Measurements from ENCODE around the gene KCNMB2. TPM values are rescaled to one million over a fixed set of nuclear protein-coding genes. Genes with fewer than 3 reads are reported as not detected.

KCNMB2 gene
- total RNA-seq, 2 donors from 2014 or later: not detected

DNA sequence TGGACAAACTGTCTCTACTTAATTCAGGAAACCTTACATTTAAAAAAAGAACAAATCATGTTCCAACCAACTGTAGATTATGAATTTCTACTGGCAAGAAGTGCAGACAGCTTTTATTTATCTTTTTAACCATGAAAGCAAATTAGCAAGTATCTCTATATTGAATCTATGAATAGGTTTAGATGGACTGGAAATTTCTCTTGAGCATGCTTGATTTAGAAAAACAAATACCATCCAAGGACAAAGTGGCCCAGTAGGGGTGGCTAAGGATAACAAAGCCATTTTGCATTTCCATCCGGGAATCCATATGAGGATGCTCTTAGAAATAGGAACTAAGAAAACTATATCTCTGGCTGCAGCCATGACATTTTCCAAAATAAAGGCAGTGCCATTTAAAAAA lies 150.6 kb downstream of the KCNMB2 start:
- Mint-ChIP-seq H3K4me3 (no peak overlapping the region), H3K27ac (no peak overlapping the region), H3K27me3 (ENCODE audit: insufficient read depth) (no peaks in the 10 kb centered on the region), H3K36me3 (ENCODE audit: low read depth) (no peaks in the 10 kb centered on the region), H3K9me3 (peaks cover 4% of the 10 kb centered on the region), H3K4me1 (no peaks in the 10 kb centered on the region)
- DNase-seq: no peak
- Histone ChIP-seq H3K4me3 (ENCODE audit: low read length) (no peak overlapping the region), H3K36me3 (ENCODE audit: control insufficient read depth, insufficient read depth, low read length) (no peaks in the 10 kb centered on the region), H3K4me1 (ENCODE audit: control insufficient read depth, insufficient read depth, low read length) (no peaks in the 10 kb centered on the region), H3K9ac (ENCODE audit: extremely low read depth, low read length, poor library complexity, severe bottlenecking) (no peak overlapping the region), H3K27me3 (ENCODE audit: control insufficient read depth, insufficient read depth, low read length, poor library complexity, severe bottlenecking) (no peaks in the 10 kb centered on the region), H3K27ac (ENCODE audit: low read depth, low read length) (no peak overlapping the region), H3K9me3 (ENCODE audit: control insufficient read depth, low read length) (no peaks in the 10 kb centered on the region)
- 85 to 86% methylated on average over 1 of the region's 1 CpG for WGBS, 2 experiments (ENCODE audit: insufficient coverage in 1 of 2, insufficient read length in 1 of 2)
- TF ChIP-seq, protein P1, sequence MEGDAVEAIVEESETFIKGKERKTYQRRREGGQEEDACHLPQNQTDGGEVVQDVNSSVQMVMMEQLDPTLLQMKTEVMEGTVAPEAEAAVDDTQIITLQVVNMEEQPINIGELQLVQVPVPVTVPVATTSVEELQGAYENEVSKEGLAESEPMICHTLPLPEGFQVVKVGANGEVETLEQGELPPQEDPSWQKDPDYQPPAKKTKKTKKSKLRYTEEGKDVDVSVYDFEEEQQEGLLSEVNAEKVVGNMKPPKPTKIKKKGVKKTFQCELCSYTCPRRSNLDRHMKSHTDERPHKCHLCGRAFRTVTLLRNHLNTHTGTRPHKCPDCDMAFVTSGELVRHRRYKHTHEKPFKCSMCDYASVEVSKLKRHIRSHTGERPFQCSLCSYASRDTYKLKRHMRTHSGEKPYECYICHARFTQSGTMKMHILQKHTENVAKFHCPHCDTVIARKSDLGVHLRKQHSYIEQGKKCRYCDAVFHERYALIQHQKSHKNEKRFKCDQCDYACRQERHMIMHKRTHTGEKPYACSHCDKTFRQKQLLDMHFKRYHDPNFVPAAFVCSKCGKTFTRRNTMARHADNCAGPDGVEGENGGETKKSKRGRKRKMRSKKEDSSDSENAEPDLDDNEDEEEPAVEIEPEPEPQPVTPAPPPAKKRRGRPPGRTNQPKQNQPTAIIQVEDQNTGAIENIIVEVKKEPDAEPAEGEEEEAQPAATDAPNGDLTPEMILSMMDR (conservative IDR thresholded peaks at IDR 0.05): no peak

DNA sequence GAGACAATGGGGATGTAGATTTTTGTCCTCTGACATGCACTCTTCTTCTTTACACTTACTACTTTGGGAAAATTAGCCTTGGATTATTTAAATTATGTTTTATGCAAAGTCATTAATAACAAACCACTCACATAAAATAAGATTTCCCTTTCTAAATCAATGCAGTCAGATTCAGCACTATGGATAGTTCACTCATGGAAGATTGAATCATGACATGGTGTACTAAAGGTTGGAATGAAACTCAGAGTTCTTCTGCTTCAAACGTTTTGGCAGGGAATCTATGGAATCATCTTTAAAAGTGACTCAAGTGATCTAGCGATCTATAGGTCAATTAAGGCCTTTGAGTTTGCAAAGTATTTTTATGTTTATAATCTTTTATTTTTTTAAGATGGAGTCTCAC lies 154.3 kb downstream of the KCNMB2 start:
- H3K27ac Mint-ChIP-seq: no peak overlapping the region

DNA sequence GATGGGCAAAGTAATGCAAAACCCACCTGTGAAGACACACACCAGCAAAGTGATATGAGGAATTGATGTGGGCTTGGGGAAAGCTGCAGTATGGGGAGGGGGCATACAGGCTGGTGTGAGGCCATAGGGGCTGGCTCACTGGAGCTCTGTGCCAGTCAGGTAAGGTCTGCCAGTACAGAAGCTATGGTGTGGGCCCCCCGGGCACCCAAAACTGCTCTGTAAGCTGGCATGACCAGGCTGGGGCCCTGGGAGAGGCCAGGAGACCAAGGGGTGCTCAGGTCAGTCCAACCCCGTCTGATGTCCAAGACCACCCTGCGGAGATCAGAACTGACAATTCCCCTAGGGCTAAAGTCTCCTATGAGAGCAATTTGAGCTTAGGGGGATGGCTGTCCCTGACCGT lies 163.1 kb downstream of the KCNMB2 start:
- Histone ChIP-seq H3K4me1 (ENCODE audit: control insufficient read depth, insufficient read depth, low read length) (no peaks in the 10 kb centered on the region), H3K9ac (ENCODE audit: extremely low read depth, low read length, poor library complexity, severe bottlenecking) (no peak overlapping the region), H3K27ac (ENCODE audit: low read depth, low read length) (no peak overlapping the region), H3K4me3 (ENCODE audit: low read length) (no peak overlapping the region), H3K27me3 (ENCODE audit: control insufficient read depth, insufficient read depth, low read length, poor library complexity, severe bottlenecking) (no peaks in the 10 kb centered on the region), H3K36me3 (ENCODE audit: control insufficient read depth, insufficient read depth, low read length) (no peaks in the 10 kb centered on the region), H3K9me3 (ENCODE audit: control insufficient read depth, low read length) (peaks cover 4% of the 10 kb centered on the region)
- Mint-ChIP-seq H3K27me3 (ENCODE audit: insufficient read depth) (no peaks in the 10 kb centered on the region), H3K4me3 (no peak overlapping the region), H3K36me3 (ENCODE audit: low read depth) (peaks cover 2% of the 10 kb centered on the region), H3K9me3 (peaks cover 35% of the 10 kb centered on the region), H3K4me1 (no peaks in the 10 kb centered on the region), H3K27ac (no peak overlapping the region)
- TF ChIP-seq, protein P1 (conservative IDR thresholded peaks at IDR 0.05): no peak
- 90 to 100% methylated on average over 1 to 4 of the region's 4 CpGs for WGBS, 2 experiments (ENCODE audit: insufficient coverage in 1 of 2, insufficient read length in 1 of 2)
- no peak for DNase-seq

More for the DNA sequence above, 154.3 kb downstream of the KCNMB2 start:
- no peak overlapping the region for H3K4me3 Mint-ChIP-seq
- Histone ChIP-seq H3K4me1 (ENCODE audit: control insufficient read depth, insufficient read depth, low read length) (no peaks in the 10 kb centered on the region), H3K9me3 (ENCODE audit: control insufficient read depth, low read length) (peaks cover 4% of the 10 kb centered on the region), H3K27ac (ENCODE audit: low read depth, low read length) (no peak overlapping the region), H3K36me3 (ENCODE audit: control insufficient read depth, insufficient read depth, low read length) (no peaks in the 10 kb centered on the region), H3K27me3 (ENCODE audit: control insufficient read depth, insufficient read depth, low read length, poor library complexity, severe bottlenecking) (no peaks in the 10 kb centered on the region), H3K4me3 (ENCODE audit: low read length) (no peak overlapping the region), H3K9ac (ENCODE audit: extremely low read depth, low read length, poor library complexity, severe bottlenecking) (no peak overlapping the region)
- TF ChIP-seq, protein P1 (conservative IDR thresholded peaks at IDR 0.05): no peak
- no peaks in the 10 kb centered on the region for H3K27me3 Mint-ChIP-seq (ENCODE audit: insufficient read depth)
- H3K9me3 Mint-ChIP-seq: peaks cover 28% of the 10 kb centered on the region
- DNase-seq: no peak
- H3K4me1 Mint-ChIP-seq: no peaks in the 10 kb centered on the region
- WGBS, 2 experiments (ENCODE audit: insufficient coverage in 1 of 2, insufficient read length in 1 of 2): 33 to 61% methylated on average over 1 to 2 of the region's 2 CpGs
- no peaks in the 10 kb centered on the region for H3K36me3 Mint-ChIP-seq (ENCODE audit: low read depth)
